Stimulated activated CD4-positive, alpha-beta T cell treated with anti-CD3 and anti-CD28 coated beads, Interleukin-2, amount 100 ng/mL, for 24 hours (primary cell): ENCODE results near the gene PSAP.
A peak's percentile ranks its signal among the peaks of the same experiment; 100 is the strongest.

Experiments
- DNase-seq, 2 donors: peaks; one replicate each; pipeline ENCODE4 v3.0.0-alpha.2; 2020

PSAP gene

DNA sequence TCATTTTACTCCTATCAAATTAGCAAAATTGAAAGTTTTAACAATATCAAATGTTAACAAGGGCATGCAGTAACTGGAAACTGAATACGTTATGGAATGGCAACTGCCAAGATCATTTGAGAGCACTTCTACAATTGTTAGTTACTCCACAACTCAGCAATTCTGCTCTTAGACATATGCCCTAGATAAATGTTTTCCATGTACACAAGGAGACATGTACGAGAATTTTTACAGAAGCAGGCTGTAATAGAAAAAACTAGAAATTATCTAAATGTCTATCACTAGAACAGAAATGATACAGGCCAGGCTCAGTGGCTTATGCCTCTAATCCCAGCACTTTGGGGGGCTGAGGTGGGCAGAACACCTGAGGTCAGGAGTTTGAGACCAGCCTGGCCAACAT, 7.0 kb downstream of the PSAP start:
- DNase-seq: no peak

DNA sequence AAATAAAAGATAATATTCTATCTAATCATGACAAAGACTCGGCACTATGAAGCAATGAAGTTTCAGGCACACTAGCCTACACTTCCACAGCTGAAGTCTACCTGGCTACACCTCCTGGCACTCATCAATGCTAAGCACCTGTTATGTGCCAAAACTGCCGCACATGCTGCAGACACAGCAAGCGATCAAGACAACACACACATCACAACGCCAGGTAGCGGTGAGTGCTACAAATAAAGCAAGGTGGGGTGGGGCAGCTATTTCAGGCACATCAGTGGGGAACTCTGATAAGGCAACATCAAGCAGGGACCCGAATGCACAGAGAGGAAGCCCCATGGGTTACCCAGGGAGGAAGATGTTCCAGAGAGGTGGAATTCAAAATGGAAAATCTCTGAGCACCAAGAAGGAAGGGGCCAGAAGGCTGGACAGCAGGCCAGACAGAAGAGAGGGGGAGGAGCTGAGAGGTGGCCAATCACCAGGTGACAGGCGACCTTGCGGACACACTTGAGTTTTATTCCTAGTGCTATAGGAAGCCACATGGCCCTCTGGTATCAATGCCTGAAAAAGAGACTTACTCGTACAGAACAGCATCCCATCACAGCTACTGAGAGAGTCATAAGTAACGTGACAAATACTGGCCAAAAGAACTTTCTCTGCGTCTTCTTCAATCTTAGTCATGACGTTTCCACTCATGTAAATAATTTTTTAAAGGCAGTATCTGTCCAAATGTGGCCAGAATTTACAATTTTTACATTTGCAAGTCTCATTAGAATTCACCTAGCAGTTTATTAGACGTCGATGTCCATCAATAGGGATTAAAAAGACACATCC, 8.0 kb downstream of the PSAP start:
- no peak for DNase-seq

DNA sequence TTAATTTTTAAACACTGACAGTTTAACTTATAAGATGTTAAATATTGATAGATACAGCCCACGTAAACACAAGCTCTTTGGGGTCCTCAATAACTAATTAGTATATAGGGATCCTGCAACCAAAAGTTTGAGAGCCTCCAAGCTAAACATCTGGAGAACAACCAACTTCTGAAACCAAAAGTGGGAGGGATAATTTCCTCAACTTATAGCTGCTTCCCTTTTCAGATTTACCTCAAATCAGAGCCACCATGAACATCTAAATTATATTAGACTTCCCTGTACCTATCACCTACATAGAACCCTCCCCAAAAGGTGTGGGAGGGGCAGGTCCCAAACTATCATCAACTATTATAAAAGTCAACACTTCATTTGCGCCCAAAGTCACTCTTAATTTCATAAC, 8.6 kb downstream of the PSAP start:
- DNase-seq: no peak

DNA sequence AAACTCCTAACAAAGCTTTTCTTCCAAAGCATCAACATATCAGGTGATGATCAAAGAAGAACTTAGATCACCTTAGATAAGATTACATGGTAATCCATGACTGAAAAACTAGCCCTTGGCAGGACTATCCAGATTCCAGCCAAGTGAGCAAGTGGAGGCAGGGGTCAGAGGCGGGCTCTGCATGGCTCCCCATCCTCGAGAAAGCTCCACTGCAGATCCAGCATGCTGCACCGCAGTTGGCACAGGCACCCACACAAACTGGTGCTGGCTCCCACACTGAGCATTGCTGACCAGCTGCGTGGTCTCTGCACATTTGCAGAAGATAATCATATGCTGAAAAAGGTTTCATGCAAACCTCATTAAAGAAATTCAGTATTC, 10.1 kb downstream of the PSAP start:
- no peak for DNase-seq

DNA sequence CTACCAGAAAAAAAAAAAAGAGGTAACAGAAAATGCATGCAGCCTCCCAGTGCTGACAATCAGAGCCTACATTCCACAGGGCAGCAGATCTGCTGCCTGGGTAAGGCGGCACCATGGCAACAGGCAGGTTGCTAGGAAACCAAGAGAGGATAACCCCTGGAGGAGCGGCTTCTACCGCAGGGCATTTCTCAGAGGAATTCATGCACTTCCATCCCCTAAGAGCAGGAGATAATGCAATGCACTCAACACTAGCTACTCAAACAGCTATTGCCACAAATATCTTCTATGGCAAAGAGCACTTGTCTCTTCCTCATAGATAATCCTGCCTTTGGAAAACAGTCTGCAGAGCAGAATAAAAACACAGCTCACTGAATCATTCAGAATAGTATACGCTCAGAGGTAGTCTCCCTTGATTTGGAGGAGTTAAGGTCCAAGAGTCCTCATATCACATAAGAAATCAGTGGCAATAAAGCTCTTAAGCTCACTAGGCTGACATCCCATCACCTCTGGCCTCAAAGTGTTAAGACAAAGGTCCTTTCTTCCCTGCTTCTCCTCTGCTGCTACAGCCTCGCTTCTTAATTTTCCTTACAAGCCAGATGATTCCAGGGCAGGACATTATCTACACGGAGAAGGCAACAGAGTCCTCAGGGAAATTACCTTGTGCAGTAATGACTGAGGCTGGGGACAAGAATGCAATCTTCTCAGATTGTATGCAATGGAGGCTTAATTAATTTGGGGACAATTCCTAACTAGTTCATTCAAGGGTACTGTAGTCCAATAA, 10.7 kb downstream of the PSAP start:
- DNase-seq: peak in 1 of 2 donors; percentile 10

DNA sequence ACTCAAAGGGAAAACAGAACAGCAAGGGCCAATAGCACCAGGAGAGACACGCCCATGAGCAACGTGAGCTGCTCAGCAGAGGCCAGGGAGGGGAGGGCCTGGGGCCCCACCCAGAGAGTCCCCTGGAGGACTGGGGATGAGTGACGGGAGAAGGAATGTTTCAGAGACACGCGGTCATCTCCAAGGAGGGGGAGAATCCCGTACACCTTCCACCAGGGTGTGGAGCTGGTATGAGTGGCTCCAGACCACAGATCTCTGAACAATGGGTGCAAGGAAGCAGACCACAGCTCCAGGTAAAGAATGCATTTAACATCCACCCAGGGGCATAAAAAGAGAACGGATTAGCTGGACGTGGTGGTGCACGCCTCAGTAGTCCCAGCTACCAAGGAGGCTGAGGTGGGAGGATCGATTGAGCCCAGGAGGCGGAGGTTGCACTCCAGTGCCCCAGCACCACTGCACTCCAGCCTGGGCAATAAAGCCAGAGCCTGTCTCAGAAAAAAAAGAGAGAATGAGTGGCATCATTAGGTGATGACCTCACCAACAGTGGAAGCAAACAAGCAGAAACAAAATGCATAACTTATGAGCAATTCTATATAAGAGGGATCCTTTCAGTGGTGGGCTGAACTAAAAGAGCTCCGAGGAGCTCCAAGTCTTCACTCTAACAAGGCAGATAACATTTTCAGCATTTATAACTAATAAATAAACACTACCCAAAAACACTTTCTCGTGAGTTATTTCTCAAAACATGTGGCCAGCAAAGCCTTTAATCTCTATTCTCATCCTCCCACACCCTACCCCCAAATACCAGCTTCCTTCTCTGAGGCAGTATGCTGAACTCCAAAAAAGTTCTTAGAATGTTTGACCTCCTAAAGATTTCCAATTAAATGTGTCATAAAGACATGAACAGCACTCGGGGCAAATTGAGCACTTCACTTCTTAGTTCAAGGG, 12.5 kb downstream of the PSAP start:
- DNase-seq: no peak

DNA sequence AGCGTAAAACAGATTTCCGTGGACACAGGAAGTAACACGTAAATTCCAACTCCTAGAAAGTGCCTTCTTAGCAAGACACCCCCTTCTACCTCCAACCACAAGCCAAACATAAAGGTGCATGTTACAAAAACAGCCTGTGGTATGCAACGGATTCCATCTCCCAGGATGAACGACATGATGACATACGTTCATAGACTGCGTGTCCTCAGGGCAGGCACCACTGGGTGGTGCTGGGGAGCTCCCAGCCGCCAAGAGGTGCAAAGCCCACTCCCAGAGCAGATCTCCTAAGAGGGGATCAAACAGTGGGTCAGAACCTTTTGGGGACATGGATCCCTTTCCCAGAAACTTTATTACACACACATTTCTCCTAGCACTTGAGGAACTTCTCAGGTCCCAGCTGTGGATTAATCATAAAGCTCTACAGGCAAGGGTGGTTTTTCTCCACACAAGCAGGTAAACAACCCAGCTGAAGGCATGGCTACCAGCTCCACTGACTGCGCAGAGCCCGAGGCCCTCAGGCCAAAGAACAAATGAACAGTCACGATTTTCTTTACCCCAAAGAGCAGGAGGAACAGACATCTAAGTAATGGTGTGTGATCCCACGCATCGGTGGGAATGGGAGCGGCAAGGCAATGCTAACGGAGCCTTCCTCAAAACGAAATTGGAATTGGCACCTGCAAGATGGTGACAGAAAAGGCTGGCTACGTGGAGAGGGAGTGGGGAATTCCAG, 13.8 kb downstream of the PSAP start:
- DNase-seq: no peak

DNA sequence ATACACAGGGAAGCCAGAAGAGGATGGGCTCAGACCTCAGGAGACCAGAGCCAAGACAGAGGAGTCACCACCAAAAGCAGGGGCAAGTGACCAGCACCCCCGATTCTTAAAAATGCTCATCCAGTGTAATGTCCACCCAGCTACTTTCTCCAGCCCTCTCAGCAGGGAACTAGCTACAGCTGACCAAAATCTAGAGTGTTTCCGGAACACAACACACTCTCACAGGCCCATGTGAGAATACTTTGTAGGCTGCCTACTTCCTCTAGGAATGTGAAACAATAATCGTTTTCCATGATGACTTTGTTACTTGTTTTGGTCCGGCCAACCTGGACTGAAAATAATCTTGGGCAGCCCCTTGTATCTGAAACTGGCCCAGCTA, 14.5 kb downstream of the PSAP start:
- no peak for DNase-seq

DNA sequence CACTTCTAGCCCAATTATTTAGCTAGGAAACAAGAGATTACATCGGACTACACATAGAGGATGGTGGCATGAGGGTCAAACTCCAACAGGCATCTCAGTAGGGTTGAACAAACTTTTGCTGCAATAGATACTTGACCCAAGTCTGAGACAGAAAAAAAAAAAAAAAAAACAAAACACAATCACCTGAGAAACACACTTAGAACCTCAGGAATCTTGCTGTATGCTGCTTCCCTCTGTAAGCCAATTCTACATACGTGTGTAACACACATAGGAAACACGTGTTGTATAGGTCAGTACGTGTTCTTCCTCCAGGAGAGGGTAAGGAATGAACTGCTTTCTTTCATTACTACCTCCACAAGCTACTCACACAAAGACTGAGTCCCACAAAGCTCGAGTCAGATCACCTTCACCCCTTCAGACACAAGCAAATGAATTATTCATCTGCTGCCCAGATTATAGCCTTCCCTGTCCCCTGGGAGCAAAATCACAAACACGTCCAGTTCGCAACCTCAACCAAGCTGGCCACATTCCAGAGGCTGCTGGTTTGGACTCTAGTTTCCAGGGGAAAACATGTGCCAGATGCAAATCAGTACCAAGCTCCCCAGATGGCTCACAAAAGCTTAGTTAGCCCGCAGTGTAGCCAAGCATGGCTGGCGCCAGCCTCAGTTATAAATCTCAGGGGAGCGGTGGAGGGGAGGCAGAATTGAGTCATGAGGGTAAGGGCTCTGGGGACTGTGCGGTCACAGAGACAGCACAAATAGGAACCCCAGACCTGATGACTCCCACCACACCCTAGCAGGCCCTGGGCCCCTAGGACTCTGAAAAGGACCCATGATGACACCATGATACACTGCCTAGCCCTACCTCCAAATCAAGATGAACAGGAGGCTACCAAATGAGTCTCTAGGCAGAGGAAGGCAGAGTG, 15.1 kb downstream of the PSAP start:
- DNase-seq: no peak

DNA sequence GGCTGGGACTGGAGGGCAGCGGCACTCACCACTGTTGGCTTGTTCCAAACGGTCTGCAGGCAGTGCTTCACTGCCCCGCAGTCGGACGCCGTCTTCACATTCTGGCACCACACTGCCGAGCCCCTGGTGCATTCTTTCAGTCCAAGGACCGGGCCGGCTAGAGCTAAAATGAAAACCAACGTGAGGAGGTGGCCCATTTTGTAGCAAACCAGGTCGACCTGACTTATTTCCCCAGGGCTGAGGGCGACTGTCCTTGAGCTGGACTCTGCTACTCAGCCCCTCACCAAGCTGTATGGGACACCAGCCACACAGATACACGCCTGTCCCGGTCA, 16.7 kb downstream of the PSAP start:
- DNase-seq: no peak

DNA sequence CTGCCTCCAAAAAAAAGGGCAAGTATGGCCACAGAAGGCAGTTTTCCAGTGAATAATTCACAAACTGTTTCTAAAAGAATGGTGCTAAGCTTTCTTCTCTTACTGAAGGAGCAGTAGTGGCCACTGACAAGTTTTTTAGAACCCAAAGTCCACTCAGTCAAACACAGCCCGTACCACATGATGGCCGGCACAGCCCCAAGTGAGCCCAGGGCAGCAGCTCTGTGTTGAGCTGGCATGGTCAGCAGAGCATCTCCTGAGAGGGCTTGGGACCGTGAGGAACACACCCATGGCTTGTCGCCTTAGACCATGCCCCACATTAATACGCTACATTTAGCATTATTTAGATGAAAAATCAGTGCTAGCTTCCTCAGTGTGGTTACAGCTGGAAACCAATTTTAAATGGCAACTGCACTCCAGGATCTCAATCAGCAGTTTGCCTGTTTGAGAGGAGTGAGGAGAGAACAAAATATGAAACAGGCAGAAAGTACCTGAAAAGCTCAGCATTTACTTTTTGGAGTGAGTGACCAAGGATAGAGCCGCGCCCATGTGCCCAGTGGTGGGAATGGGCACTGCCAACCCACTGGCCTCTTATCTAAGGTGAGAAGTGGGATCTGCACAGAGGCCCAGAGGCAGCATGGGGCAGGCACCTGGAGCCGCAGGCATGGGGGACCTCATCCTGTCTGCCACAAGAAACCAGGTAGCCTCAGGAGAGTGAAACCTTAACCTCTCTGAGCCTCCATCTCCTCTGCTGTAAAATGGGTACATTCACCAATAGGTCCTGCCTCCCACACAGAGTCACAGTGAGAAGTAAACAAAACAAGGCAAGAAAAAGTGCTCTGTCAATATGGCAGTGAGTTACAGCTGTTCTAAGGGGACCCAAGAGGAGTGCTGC, 17.4 kb downstream of the PSAP start:
- DNase-seq: no peak

DNA sequence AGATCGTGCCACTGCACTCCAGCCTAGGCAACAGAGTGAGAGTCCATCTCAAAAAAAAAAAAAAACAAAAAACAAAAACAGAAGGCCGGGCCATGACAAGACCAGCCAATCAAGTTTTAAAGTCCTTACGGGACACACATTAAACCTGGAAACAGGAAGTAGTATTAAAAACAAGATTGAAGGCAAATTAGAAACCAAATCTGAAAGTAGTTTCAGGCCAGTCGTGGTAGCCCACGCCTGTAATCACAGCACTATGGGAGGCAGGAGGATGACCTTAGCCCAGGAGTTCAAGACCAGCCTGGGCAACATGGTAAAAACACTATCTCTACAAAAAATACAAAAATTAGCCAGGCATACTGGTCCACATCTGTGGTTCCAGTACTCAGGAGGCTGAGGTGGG, 18.1 kb downstream of the PSAP start:
- no peak for DNase-seq

DNA sequence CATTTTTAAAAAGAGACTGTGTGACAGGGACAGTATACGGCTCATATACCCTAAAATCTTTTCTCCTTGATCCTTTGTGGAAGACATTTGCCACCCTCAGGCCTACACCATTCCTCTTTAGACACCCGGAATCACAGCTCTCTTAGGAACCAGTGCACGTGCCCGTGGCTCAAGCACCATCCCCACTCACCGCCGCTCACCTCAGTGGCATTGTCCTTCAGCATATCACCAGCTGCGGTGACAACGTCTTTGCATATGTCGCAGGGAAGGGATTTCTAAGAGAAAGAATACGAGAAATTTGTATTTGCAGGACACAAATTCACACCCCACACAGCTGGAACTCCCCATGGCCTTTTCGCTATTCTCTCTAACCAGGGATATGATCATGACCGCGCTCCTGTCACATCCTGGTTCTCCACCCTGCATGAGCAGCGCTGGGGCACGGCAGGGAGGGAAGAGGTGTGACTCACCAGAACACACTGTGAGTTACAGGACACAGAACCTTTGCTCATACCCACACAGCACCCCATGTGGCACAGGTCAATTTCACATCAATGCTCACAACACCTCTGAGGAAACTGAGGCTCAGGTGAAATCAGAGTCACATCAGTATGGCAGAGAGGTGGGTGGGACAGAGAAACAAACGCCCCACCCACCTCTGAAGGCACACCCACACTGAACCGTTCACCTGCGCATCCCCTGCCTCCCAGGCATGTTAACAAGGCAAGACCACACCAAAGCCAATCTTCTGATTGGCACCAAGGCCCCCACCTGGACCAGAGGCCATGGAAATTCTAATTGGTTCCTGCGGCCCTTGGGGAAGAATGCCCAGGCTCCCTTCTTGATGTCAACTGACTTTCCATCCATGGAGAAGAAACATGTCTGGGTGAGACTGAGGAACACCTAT, 19.2 kb downstream of the PSAP start:
- no peak for DNase-seq

DNA sequence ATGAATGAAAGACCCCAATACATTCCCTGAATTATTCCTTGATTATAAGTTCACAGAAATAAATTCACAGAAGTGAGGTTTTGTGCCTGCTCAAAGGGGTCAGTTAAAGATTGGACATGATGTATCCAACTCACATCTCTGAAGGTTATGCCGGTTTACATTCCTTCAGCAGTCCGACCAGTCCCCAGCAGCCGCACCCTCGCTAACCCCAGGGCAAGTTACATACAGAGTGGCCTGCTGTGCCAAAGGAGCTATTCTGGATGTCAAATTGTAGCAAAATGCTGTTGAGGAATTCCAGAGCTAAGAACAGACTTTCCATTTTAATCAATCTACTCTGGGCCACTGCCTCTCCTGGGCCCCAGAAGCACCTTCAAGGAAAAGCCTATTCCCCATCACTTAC, 20.3 kb downstream of the PSAP start:
- DNase-seq: no peak

DNA sequence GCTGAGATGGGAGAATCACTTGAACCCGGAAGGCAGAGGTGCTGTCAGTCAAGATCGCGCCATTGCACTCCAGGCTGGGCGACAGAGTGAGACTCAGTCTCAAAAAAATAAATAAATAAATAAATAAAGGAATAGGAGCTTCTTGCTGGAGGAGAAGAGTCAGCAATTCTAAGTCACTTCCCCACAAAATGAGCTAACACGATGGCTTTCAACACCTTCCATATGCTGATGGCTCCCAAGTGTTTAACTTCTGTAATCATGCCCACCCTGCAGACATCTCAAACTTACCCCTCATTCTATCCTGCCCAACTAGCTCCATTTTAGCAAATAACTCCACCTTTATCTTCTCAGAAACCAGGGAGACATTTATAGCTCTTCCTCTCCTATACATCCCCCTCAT, 21.2 kb downstream of the PSAP start:
- DNase-seq: no peak

DNA sequence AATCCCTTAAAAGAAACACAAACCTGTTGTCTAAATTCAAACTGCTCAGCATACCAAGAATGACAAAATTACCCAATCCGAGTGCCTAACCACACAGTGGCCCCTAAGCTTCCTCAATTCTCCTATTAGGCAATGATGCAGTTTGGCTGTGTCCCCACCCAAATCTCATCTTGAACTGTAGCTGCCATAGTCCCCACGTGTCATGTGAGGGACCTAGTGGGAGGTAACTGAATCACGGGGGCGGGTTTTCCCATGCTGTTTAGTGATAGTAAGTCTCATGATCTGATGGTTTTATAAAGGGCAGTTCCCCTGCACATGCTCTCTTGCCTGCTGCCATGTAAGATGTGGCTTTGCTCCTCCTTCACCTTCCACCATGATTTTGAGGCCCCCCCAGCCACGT, 21.9 kb downstream of the PSAP start:
- no peak for DNase-seq

DNA sequence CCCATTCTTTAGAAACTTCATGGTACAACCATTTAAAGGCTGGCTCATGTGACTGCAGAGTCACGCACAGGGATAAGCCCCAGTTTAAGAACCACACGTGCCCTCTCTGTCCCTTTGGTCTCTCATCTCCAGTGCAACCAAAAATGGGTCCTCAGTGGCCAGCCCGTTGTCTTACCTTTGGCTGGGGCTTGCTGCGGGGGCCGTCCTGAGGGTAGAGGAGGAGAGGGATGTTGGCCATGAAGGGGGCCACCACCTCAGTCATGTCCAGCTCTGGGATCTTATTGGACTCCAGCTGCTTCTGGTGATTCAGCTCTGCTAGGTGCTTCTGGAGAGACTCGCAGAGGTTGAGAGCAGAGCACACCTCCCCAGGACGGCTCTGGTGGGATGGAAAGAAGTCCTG, 22.3 kb downstream of the PSAP start:
- no peak for DNase-seq

DNA sequence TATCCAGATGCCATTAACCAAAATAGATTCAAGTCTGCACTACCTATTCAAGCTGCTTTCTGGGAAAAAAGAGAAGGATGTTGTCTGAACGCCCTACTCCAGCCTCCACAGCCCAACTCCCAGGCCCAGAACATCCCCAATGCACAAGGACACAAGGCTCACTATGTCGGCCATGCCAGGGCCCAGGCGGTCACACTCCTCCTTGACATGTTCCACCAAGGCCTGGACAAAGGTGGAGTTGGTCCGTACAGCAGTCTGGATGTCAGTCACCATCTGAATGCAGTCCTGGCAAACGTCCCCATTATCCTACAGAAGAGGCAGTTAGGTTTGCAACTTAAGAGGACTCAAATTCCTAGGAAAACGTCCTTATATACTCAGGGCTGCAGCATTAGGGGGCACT, 23.2 kb downstream of the PSAP start:
- no peak for DNase-seq

DNA sequence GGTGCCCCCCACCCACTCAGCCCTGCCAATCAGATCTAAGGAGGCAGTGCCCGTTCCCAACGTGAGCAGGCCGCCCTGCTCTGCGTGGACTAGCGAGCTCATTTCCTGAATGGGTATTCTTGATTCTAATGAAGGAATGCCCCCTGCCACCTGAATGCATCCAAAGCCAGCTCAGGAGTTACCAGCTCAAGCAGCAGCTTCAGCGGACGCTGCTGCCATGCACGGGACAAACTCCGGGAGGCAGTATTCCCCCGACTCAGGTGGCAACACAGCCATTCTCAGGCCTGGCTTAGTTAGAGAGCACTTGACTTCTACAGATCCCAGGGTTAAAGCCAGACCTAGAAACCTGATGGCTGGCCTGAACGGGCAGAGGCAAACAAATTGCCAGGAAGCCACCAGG, 25.8 kb downstream of the PSAP start:
- no peak for DNase-seq

DNA sequence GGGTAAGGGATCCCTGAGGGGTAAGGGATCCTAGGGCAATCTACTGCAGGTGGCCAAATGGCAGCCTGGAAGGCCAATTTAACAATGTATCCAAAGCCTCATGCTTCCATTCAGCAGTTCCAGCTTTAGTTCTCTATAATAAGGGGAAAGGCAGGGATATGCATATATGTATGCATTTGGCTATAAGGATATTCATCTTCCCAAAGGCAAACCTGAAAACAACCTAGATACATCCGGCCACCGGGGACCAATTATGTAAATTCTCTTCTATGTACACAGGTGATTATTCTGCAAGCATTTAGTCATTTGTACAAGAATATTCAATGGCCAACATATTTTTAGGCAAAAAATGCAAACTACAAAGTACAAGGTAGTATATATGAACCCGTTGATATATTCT, 26.7 kb downstream of the PSAP start:
- DNase-seq: no peak
